G401 (cell line): Measurements from ENCODE around the gene DBI. TPM values are rescaled to one million over a fixed set of nuclear protein-coding genes. Genes with fewer than 3 reads are reported as not detected.
A peak's percentile ranks its signal among the peaks of the same experiment; 100 is the strongest.
"Not testable (repeated sequence)": the region's sequence is repeated elsewhere in the genome, so short reads cannot be mapped to it uniquely, and the experiment has no call there.

ENCODE experiments used
- DNase-seq: peaks from one replicate; pipeline ENCODE4 v3.0.0-alpha.2; 2015; ENCODE audit warnings: low spot score
- in situ Hi-C: cut with HindIII; loops from 2 replicates; pipeline ENCODE4 v1.10.0; 2016; ENCODE audit warnings: low sequenced_read_pairs, mixed read lengths
- total RNA-seq: library from RNA; depleted of rRNA; stranded (reverse); fragments of >200 nt; shearing (Covaris generic); gene quantifications from 2 replicates; pipeline ENCODE4 v1.2.3, GENCODE V29; 2014

Gene DBI
- total RNA-seq, 1 experiment from 2014 or later = 73.3 TPM

DNA sequence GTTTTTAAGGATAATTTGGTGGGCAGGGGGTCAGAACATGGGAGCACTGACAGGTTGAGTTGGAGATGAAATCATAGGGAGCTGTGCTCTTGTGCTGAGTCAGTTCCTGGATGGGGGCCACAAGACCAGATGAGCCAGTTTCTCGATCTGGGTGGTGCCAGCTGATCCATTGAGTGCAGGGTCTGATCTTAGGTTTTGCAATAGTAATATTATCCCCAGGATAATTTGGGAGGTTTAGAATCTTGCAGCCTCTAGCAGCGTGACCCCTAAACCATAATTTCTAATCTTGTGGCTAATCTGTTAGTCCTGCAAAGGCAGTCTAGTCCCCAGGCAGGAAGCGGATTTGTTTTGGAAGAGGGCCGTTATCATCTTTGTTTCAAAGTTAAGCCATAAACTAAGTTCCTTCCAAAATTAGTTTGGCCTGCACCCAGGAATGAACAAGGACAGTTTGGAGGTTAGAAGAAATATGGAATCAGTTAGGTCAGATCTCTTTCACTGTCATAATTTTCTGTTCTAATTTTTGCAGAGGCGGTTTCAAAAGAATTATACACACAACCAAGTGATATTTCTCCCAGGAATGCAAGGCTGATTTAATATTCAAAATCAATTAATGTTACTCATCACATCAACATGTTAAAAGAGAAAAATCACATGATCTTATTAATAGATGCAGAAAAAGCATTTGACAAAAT is 23.0 kb downstream of the DBI start:
- DNase-seq = peak; percentile 23
- in situ Hi-C loops = no loop called here

DNA sequence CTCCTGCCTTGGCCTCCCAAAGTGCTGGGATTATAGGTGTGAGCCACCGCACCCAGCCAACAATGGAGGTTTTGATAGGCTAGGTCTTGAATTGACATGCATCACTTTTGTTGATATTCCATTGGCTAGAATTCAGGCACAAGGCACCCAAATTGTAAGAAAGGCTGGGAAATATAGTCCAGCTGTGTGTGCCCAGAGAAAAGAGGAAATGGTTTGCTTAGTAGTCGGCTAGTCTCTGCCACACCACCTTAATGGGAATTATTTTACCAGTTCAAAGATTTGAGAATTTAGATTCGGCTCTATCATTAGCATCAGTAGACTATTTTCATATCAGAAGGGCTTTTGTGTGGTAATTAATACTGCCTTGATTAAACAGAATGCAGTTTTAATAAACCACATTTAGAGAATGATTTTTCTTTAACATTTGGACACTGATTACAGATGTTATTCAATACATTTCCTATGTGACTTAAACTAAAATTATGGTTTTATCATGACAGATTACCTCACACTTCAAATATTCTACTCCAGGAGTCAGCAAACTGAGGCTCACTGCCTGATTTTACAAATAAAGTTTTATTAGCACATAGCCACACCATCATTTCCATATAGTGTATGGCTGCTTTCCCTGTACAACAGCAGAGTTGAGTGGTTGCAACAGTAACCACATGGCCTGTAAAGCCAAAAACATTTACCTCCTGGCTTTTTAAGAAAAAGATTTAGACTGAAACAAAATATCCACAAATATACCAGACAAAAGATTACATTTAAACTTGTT is 27.4 kb downstream of the DBI start:
- no peak for DNase-seq
- in situ Hi-C loops = no loop called here

DNA sequence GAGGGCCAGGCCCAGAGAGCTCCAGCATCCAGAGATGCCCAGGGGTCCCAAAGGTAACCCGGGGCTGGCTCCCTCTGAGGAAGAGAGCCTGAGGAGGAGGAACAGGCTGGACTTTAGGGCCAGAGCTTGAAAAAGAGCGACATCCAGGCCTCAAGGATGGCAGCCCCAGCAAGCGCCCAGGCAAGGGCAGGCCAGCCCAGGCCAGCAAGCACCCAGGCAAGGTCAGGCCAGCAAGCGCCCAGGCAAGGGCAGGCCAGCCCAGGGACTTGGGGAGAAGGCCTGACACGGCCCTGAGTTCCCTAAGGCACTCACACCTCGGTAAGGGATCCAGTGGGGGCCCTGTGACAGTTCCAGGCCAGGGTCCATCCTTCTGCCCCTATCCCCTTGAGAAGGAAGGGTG is 30.4 kb downstream of the DBI start:
- no peak for DNase-seq
- in situ Hi-C loops = no loop called here

DNA sequence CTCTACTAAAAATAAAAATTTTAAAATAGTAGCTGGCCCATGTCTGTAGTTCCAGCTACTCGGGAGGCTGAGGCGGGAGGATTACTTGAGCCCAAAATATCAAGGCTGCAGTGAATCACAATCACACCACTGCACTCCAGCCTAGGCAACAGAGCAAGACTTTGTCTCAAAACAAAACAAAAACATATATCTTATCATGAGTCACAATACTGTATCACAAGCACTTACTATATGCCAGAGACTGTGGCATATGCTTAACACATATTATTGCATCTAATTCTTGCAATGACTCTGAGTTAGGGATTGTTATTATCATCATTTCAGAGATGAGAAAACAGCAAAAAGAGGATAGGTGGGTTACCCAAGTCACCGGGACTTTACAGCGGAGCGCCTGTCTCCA is 35.3 kb downstream of the DBI start:
- in situ Hi-C loops = no loop called here

DNA sequence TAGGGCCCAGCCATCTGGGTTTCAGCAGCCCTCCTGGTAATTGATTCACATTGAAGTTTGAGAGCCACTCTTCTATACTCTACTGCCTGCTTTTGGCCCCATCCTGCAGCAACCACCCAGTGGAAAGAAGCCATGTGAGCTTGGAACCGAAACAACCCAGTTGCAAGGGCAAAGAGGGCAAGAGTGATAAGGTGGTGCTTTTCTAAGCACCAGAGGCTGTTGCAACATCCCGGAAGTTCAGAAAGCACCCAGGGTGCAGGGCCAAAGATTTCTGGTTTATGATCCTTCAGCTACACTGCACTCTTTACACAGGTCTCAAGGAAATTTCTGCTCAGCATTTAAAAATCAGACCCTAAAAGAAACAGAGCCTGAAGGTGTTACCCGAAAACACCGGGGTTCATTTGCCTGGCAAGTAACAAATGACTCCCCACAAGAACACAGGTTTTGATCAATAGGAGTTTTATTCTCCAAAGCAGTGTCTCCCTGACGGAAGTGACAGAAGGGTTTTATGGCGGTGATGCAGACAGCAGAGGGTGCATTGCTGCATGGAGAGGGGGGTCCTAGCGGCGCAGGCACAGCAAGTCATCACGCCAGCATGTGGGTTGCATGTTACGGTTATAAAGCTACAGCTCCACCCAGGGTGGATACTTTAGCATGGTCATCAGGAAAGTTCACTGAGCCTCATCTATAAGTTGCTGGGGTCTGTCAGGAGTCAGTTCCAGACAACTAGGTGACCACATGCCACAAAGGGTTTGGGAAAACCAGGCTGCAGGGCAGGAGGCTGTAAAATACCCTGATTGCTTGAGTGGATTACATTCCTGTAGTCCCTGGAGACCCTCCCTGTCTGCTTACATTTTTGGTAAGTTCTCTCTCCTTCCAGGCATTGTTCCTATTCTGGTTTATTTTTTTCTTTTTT is 36.1 kb downstream of the DBI start:
- in situ Hi-C loops = no loop called here

More for the DNA sequence above, 35.3 kb downstream of the DBI start:
- DNase-seq = no peak

DNA sequence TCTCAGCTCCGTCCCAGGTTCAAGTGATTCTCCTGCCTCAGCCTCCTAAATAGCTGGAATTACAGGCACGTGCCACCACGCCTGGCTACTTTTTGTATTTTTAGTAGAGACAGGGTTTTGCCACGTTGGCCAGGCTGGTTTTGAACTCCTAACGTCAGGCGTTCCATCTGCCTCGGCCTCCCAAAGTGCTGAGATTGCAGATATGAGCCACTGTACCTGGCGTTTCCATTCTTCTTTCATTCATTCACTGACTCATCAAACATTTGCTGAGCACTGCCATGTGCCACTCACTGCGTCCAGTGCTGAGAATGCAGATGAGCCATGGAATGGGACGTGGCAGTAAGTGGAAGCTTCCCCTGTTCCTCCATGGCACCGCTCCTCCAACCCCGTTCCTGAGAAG is 36.8 kb downstream of the DBI start:
- in situ Hi-C loops, DNase-seq: not testable (repeated sequence)

More for the DNA sequence above, 36.1 kb downstream of the DBI start:
- no peak for DNase-seq

DNA sequence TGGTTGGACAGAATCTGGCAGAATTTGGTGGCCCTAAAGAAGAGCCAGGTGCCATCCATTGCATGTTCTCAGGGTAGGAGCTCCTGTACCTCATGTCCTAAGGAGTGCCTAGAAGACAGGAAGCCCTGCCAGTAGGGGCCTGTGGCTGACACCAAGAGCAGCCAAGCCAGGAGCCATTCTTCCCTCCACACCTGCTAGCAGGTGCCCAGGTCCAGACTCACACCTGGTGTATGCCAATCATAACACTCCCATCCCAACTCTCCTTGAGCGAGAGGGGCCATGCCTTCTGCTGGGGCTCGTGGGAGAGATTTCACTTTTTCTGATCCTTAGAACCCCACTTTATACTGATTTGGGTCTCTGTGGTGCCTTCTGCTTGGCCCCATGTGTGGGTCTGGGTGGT is 38.4 kb downstream of the DBI start:
- in situ Hi-C loops = no loop called here
- DNase-seq = no peak

DNA sequence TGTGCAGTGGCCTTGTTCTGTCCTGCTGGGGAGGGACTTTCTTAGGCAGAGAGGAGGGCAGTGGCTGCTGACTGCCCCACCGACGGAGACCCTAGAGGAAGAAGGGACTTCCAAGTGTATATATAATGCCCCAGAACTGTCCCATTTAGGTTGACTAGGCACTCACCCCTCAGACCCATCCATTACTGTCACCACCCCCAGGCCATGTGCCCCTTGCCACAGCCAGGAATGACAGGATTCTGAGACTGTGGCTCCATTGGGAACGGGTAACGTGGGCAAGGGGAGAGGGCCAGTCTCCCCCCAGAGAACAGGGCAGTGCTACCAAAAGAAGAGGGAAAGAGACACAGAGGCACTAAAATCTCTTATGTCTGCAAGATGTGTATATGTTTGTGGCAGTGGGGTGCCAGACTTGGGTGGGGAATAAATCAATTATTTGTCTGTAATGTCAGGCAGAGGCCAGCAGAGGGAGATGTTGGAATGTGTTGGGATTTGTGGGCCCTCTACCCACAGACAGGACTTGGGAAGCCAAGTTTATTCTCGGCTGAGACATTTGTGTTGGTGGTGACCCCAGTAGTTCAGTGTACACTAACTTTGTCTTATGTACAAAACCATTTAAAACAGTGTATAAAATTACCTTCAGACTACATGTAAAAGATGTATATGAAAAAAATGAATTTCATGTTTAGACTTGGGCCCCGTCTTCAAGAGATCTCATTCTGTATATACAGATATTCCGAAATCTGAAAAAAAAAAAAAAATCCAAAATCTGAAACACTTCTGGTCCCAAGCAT is 40.8 kb downstream of the DBI start:
- peak; percentile 24 for DNase-seq
- in situ Hi-C loops = no loop called here

DNA sequence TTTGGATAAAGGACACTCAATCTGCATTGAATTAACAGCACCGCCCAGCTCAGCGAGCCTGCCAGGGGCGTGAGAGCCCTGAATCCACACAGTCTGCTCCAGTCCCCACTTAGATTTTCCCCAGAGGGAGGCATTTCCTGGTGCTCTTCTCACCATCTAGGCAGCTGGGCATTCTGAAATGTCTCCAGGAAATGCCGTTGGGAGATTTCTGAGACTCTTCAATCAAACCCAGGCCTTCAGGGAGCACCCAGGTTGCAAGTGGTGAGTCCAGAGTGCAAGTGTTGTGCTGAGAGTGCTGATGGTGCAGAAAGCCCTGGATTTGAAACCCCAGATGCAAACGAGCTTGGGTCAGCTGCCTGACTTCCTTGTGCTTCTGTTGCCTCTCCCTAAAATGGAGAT is 41.4 kb downstream of the DBI start:
- in situ Hi-C loops = no loop called here
- no peak for DNase-seq

DNA sequence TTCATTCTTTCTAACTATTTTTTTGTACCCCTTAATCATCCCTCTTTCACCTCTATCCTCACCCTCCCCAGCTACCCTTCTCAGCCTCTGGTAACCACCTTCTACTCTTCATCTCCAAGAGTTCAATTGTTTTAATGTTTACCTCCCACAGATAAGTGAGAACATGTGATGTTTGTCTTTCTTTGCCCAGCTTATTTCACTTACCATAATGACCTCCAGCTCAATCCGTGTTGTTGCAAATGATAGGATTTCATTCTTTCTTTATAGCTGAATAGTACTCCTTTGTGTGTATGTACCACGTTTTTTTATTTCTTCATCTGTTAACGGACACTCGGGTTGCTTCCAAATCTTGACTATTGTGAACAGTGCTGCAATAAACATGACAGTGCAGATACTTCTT is 42.7 kb downstream of the DBI start:
- no peak for DNase-seq
- in situ Hi-C loops = no loop called here

DNA sequence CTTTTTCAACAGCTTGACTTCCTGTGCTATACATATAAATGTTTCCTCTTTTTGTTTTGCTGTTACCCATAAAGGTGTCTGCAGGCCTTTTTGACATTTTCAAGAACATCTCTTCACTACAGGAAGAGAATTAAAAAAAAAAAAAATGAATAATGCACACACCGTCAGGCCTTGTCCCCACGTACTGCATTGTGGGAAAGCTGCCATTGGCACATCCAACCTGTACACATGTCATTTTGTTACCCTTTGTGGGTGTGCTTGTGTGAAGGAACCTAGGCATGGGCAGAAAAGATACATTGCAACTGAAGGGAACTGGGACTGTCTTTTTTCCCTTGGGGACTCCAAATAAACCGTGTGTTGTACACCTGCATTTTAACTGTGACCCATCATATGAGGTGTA is 48.1 kb downstream of the DBI start:
- DNase-seq = no peak
- in situ Hi-C loops = no loop called here

DNA sequence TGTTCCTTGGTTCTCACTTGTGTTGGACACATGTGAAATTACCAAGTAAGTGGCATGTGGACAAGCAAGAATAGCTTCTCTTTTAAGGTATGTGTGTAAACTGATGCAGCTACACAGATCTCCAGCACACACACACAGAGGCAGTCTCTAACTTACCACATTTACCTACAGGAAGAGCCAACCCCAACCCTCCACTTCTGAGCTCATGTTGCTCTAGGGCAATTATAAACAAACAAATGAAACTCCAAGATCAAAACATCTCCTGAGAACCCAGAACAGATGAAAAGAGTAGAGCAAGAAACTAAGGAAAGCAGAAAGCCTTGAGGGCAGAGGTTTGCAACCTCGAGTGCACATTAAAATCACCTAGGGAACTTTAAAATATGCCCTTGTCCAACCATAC is 48.9 kb downstream of the DBI start:
- in situ Hi-C loops = no loop called here
- no peak for DNase-seq

DNA sequence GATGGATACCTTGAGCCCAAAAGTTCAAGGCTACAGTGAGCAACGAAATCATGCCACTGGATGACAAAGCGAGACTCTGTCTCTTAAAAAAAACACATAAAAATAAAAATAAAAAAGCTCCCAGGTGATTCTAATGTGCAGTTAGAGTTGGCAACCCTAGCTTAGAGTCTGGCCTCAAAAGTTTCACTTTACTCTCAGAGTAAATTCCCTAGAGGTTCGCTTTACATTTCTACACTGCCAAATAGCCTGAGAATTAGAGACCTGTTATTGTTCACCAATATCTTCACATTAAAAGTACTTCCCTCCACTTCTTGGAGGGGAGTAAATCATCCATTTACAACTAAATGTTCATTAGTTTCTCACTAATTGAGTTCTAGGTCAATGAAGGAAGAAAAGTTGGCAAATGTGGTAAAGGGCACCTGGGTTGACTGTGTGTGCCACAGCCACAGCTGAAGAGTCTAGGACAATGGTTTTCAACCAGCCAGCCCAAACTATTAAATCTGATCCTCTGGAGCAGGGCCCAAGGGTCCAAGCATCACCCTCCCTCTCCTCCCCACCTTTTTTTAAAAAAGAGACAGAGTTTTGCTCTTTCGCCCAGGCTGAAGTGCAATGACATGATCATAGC is 49.6 kb downstream of the DBI start:
- in situ Hi-C loops = no loop called here
- no peak for DNase-seq

DNA sequence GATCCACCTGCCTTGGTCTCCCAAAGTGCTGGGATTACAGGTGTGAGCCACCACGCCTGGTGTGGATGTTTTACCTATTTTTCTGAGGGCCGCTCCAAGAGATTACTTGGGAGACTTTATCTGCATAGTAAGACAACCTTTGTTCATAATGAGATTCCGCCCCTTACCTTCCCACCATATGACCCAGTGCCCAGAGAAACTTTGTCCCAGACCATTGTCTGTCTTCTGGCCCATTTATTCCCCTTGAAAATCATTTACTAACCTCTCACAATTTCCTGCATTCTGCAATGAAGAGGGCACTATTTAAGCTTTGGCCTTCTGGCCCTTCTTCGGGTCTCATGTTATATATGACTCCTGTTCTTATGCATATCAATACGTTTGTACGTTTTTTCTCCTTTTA is 51.1 kb downstream of the DBI start:
- DNase-seq = no peak
- in situ Hi-C loops = no loop called here

DNA sequence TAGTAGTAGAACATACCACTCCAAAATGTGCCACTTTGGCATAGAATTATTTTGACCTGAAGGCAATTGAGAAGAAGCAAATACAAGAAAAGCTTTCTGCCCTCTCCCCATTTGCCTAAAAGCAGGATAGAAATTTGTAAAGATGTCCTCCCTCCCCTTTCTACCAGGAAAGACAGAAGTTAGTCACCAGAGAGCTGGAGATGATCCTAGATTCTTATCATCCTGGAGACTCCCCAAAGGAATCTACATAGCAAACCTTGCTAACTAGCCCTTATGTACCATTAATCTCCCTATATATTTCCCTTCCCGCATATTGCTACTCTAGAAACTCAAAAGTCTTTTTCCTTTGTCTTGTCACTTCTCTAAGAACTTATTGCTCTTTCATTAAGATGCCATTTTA is 52.3 kb downstream of the DBI start:
- in situ Hi-C loops = no loop called here
- DNase-seq = no peak

DNA sequence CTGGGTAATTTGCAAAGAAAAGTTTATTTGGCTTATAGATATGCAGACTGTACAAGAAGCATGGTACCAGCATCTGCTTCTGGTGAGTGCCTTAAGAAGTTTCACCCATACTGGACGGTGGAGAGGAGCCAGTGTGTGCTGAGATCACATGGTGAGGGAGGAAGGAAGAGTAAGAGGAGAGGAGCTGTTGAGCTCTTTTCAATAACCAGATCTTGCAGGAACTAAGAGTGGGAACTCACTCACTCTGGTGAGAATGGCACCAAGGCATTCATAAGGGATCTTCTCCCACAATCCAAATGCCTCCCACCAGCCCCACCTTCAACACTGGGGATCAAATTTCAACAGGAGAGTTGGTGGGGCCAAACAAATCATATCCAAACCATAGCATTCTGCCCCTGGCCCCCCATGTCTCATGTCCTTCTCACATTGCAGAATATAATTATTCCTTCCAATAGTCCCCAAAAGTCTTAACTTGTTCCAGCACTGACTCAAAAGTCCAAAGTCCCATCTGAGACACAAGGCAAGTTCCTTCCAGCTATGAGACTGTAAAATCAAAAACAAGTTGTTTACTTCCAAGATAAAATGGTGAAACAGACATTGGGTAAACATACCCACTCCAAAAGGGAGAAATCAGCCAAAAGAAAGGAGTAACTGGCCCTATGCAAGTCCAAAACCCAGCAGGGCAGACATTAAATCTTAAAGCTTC is 53.2 kb downstream of the DBI start:
- in situ Hi-C loops = no loop called here
- no peak for DNase-seq

DNA sequence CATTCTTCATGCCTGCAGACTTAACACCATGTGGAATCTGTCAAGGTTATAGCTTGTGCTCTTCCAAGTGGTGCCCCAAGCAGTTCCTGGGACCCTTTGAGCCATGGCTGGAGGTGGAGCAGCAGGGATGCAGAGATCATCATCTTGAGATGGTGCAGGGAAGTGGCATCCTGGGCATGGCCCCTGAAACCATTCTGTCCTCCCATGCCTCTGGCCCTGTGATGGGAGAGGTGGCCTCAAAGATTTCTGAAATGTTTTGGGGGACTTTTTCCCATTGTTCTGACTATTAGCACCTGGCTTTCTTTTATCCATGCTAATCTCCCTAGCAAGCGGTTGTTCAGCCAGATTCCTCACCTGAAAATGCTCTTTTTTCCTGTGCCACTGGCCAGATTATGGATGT is 54.5 kb downstream of the DBI start:
- in situ Hi-C loops = no loop called here
- DNase-seq = no peak

DNA sequence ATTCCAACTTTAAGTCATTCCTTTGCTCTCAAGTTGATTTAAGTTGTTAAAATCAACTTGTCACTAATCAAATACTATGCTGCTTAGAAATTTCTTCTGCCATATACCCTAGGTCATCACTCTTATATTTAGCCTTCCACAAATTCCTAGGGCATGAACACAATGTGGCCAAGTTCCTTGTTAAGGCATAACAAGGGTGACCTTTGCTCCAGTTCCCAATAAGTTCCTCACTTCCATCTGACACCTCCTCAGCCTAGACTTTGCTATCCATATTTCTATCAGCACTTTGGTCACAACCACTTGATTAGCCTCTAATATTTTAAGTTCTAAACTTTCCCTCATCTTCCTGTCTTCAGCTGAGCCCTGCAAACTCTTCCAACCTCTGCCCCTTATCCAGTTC is 55.0 kb downstream of the DBI start:
- DNase-seq = no peak
- in situ Hi-C loops = no loop called here
